Measurements from ENCODE around the gene CACNA1I. TPM values are rescaled to one million over a fixed set of nuclear protein-coding genes. Genes with fewer than 3 reads are reported as not detected.

Gene CACNA1I
- total RNA-seq, 4 donors from 2014 or later, result under 0.01 to 0.15 TPM; not detected in 2

DNA sequence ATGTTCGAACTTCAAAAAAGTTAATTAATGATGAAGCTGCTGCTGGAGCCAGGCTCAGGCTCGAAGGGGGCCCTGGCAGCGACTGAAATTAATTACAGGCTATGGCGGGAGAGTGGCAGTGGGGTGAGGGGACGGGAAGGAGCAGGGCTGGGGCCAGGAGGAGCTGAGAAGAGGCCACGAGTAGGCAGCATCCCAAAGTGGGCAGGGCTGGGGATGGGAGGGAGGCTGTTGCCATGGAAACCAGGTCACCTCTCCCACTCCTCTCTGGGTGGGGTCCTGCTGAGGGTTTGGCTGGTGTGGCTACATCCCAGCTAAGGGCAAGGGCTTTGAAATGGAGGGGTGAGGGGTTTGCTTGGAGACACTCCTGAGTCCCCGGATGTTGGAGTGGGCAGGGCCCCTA, 23.9 kb downstream of the CACNA1I start:
- no peaks in the 10 kb centered on the region for H3K9me3 ChIP-seq
- intact Hi-C loops (cut with DNase I; ENCODE audit: low total_unique reads), result no loop called here
- H3K36me3 ChIP-seq, result no peaks in the 10 kb centered on the region
- TF ChIP-seq, protein P1, sequence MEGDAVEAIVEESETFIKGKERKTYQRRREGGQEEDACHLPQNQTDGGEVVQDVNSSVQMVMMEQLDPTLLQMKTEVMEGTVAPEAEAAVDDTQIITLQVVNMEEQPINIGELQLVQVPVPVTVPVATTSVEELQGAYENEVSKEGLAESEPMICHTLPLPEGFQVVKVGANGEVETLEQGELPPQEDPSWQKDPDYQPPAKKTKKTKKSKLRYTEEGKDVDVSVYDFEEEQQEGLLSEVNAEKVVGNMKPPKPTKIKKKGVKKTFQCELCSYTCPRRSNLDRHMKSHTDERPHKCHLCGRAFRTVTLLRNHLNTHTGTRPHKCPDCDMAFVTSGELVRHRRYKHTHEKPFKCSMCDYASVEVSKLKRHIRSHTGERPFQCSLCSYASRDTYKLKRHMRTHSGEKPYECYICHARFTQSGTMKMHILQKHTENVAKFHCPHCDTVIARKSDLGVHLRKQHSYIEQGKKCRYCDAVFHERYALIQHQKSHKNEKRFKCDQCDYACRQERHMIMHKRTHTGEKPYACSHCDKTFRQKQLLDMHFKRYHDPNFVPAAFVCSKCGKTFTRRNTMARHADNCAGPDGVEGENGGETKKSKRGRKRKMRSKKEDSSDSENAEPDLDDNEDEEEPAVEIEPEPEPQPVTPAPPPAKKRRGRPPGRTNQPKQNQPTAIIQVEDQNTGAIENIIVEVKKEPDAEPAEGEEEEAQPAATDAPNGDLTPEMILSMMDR (IDR thresholded peaks at IDR 0.05), result no peak
- no peak for TF ChIP-seq POLR2A (IDR thresholded peaks at IDR 0.05)
- H3K27ac ChIP-seq, result no peak overlapping the region
- H3K4me3 ChIP-seq, result no peak overlapping the region
- no peaks in the 10 kb centered on the region for H3K4me1 ChIP-seq
- no peak for DNase-seq
- H3K27me3 ChIP-seq, result peaks cover 0 to 10% of the 10 kb centered on the region in 2 donors

DNA sequence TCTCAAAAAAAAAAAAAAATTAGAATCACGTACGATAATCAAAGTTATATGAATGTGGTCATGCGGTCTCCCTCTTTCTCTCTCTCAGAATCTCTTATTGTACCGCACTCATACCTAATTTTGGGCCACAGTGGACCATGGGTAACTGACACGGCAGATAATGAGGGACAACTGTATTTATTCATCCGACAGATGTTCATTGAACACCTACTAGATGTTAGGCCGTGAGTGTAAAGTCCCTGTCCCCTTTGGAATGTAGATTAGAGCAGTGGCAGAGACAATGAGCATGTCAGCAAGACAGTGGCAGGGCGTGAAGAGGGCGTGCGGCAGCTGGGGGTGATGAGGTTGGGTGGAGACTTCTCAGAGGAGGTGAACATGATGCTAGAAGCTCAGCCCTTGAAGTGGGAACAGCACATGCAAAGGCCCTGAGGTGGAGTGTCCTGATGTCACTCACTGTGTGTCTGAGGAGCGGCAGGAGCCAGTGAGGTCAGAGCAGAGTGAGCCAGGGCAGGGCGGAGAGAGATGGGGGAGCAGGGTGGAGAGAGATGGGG, 25.1 kb downstream of the CACNA1I start:
- Histone ChIP-seq H3K9me3 (no peaks in the 10 kb centered on the region), H3K27me3 (peaks cover 0 to 10% of the 10 kb centered on the region in 2 donors), H3K27ac (no peak overlapping the region), H3K36me3 (no peaks in the 10 kb centered on the region), H3K4me1 (no peaks in the 10 kb centered on the region), H3K4me3 (no peak overlapping the region)
- DNase-seq, result no peak
- intact Hi-C loops (cut with DNase I; ENCODE audit: low total_unique reads), result no loop called here
- no peak for TF ChIP-seq POLR2A (IDR thresholded peaks at IDR 0.05)
- TF ChIP-seq, protein P1 (IDR thresholded peaks at IDR 0.05), result no peak

DNA sequence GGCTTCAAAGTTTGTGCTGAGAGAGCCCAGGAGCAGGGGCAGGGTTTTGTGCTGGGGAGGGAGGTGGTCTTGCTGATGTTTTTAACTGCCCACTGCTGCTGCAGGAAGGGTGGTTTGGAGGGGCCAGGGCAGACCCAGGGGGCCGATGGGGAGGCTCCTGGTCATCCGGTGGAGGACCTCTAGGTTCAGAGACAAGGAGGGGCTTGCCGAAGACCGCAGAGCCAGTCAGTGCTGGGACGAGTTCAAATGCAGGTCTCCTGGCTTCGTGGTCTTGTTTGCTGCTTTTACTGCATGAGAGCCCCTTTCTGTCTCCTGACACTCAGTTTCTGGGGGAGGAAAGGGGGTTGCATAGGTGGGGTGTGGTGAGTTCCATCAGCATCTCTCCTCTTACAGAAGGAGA, 26.0 kb downstream of the CACNA1I start:
- intact Hi-C loops (cut with DNase I; ENCODE audit: low total_unique reads), result no loop called here
- peaks cover 0 to 10% of the 10 kb centered on the region in 2 donors for H3K27me3 ChIP-seq

DNA sequence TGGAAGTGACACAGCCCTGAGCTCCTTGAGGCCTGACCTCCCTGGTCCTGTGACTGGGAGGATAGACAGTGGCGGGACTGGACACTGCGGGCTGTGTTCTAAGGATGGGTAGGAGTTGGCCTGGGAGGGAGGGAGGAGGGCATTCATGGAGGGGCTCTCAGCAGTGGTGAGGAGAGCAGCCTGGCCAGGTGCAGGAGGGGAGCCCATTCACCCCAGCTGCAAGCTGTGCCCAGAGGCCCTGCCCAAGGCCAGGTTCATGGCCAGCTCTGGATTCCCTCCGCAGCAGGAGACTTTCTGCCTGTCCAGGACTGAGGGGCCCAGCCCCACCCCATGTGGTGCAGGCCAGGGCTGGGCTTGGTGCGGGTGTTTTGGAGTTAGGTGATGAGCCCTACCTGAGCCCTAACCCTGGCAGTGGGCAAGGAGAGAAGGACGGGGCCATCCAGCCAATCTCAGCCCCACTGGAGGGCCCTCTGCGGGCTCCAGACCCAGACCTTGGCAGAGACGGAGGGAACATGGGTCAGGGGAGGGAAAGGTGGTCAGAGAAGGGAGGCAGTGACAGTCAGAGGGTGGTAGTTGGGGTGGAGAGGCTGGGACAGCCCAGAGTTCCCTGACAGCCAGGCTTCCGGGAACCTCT, 26.8 kb downstream of the CACNA1I start:
- DNase-seq, result no peak

More for the DNA sequence above, 26.0 kb downstream of the CACNA1I start:
- Histone ChIP-seq H3K4me3 (no peak overlapping the region), H3K9me3 (no peaks in the 10 kb centered on the region), H3K36me3 (no peaks in the 10 kb centered on the region), H3K4me1 (no peaks in the 10 kb centered on the region), H3K27ac (no peak overlapping the region)
- TF ChIP-seq, protein P1 (IDR thresholded peaks at IDR 0.05), result no peak
- TF ChIP-seq POLR2A (IDR thresholded peaks at IDR 0.05), result no peak
- DNase-seq, result no peak

More for the DNA sequence above, 26.8 kb downstream of the CACNA1I start:
- Histone ChIP-seq H3K27ac (no peak overlapping the region), H3K36me3 (no peaks in the 10 kb centered on the region), H3K9me3 (no peaks in the 10 kb centered on the region), H3K27me3 (peaks cover 0 to 10% of the 10 kb centered on the region in 2 donors), H3K4me1 (no peaks in the 10 kb centered on the region), H3K4me3 (no peak overlapping the region)
- intact Hi-C loops (cut with DNase I; ENCODE audit: low total_unique reads), result no loop called here
- TF ChIP-seq, protein P1 (IDR thresholded peaks at IDR 0.05), result no peak
- TF ChIP-seq POLR2A (IDR thresholded peaks at IDR 0.05), result no peak
